GM23338 (cell line): Measurements from ENCODE around the gene KCNK5.

Source experiments
- EZH2 ChIP-seq: fragments of 200-600 bp; sonication (generic); IDR thresholded peaks from one replicate; pipeline ENCODE4 v1.8.0; 2017; ENCODE audit warnings: antibody characterized with exemption, mild to moderate bottlenecking, low read depth; ENCODE audit not compliant: unreplicated experiment
- TF ChIP-seq, protein P1 (sequence below), 2 experiments: fragments of 200-600 bp in 1 of 2; sonication (generic) in 1 of 2; conservative IDR thresholded peaks; 2 replicates each; pipeline versions ENCODE4 v1.5.1 to v1.6.1; 2016 to 2017; ENCODE audit warnings: antibody characterized with exemption in 2 of 2, low read depth in 2 of 2, mild to moderate bottlenecking in 2 of 2, moderate library complexity in 1 of 2

DNA sequence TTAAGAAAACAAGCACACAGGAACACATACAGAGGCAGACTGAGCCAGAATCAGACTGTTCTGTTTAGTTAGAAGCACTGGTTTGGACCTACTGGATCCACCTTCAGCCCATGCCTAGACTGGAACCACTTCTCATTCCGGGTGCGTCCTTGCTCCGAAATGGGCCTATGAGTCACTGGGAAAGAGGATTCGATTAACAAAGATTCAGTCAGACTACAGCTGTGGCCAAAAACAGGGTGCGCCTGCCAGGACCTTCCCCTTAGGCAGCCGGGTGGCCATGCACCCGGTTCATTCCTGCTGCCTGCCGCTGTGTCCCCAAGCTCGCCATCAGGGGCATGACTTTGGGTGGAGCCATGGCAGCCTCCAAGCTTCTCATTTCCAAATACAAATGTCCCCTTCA lies 14.5 kb upstream of the KCNK5 start:
- TF ChIP-seq, protein P1, sequence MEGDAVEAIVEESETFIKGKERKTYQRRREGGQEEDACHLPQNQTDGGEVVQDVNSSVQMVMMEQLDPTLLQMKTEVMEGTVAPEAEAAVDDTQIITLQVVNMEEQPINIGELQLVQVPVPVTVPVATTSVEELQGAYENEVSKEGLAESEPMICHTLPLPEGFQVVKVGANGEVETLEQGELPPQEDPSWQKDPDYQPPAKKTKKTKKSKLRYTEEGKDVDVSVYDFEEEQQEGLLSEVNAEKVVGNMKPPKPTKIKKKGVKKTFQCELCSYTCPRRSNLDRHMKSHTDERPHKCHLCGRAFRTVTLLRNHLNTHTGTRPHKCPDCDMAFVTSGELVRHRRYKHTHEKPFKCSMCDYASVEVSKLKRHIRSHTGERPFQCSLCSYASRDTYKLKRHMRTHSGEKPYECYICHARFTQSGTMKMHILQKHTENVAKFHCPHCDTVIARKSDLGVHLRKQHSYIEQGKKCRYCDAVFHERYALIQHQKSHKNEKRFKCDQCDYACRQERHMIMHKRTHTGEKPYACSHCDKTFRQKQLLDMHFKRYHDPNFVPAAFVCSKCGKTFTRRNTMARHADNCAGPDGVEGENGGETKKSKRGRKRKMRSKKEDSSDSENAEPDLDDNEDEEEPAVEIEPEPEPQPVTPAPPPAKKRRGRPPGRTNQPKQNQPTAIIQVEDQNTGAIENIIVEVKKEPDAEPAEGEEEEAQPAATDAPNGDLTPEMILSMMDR (conservative IDR thresholded peaks at IDR 0.05; ENCODE audit: low read depth in 2 of 2), result no peak
- TF ChIP-seq EZH2, result no peak
